ENCODE data around the gene CBX1. TPM values are rescaled to one million over a fixed set of nuclear protein-coding genes. Genes with fewer than 3 reads are reported as not detected.

CBX1 gene
- total and polyA plus RNA-seq, 2 donors (not counting 3 experiments of a cell fraction or from before 2014, with no cell fraction given), result 20.4 to 95.2 TPM

GRCh38 chr17:48059125-48059668 lies 42.1 kb downstream of the CBX1 start:
- H2AFZ ChIP-seq (ENCODE audit: low read depth, low read length), result no peak overlapping the region
- peaks cover 36% of the 10 kb centered on the region for H3K79me2 ChIP-seq (ENCODE audit: control insufficient read depth, insufficient read depth, low read length)
- intact Hi-C loops (cut with micrococcal nuclease) (no loop called here), dilution Hi-C loops (cut with MboI; ENCODE audit: extremely low pct_ligation_motif_present, low sequenced_read_pairs) (no loop called here)
- no peak overlapping the region for H3K4me3 ChIP-seq (replicated peaks in 1 of 3; ENCODE audit: insufficient read depth in 1 of 3, low read depth in 1 of 3, low read length in 3 of 3)
- H3K4me2 ChIP-seq (ENCODE audit: insufficient read depth, low read length), result no peak overlapping the region
- no TSS peak for BruUV-seq (replicated peaks)
- H4K20me1 ChIP-seq (replicated peaks; ENCODE audit: control insufficient read depth, extremely low read depth, insufficient read depth, low read length), result no peaks in the 10 kb centered on the region
- H3K9me3 ChIP-seq (replicated peaks; ENCODE audit: control insufficient read depth, insufficient read depth, low read length), result no peaks in the 10 kb centered on the region
- no peaks in the 10 kb centered on the region for H3K27me3 ChIP-seq (ENCODE audit: control insufficient read depth in 2 of 2, insufficient read depth in 2 of 2, low read length in 2 of 2)
- peaks cover 29 to 63% of the 10 kb centered on the region in 2 experiments for H3K36me3 ChIP-seq (ENCODE audit: control insufficient read depth in 2 of 2, extremely low read depth in 1 of 2, insufficient read depth in 2 of 2, low read length in 2 of 2)
- no peaks in the 10 kb centered on the region for H3K9me1 ChIP-seq (replicated peaks; ENCODE audit: control insufficient read depth, extremely low read depth, insufficient read depth, low read length)
- ChIA-PET CTCF (interaction anchor here (1.6 to 3.8 kb wide), 4 partner anchors 8 to 32 kb away, joined by 4 to 20 read pairs (median 13); no protein-coding TSS in a partner anchor), POLR2A (interaction anchor here (0.6 to 1.7 kb wide), 3 partner anchors 9 to 10 kb away, joined by 3 to 8 read pairs (median 5); partner anchors contain the start of gene NFE2L1)
- no peak overlapping the region for H3K27ac ChIP-seq (ENCODE audit: insufficient read depth, low read depth, low read length)
- peaks cover 6% of the 10 kb centered on the region for H3K4me1 ChIP-seq (ENCODE audit: control insufficient read depth, extremely low read depth, insufficient read depth, low read length)
- TF ChIP-seq CTCF (IDR thresholded peaks at IDR 0.05; ENCODE audit: extremely low read depth in 1 of 2, insufficient read depth in 1 of 2, low read depth in 1 of 2, low read length in 2 of 2) (no peak), EZH2 (IDR thresholded peaks at IDR 0.05; ENCODE audit: borderline replicate concordance, low read depth, low read length, severe bottlenecking) (no peak), POLR2A (IDR thresholded peaks at IDR 0.05; ENCODE audit: low read depth, low read length) (no peak), JUN (IDR thresholded peaks at IDR 0.05; ENCODE audit: borderline replicate concordance, insufficient read depth, insufficient read length, low read depth) (no peak), GATA2 (IDR thresholded peaks at IDR 0.05; ENCODE audit: insufficient read depth, insufficient read length, low read depth, low read length) (no peak), FOS (IDR thresholded peaks at IDR 0.05; ENCODE audit: borderline replicate concordance, insufficient read depth, low read length) (no peak), MAX (IDR thresholded peaks at IDR 0.05; ENCODE audit: insufficient read depth, insufficient read length) (no peak)
- FAIRE-seq (no peak), DNase-seq (ENCODE audit: low read depth, low spot score) (no peak)
- H3K9ac ChIP-seq (replicated peaks; ENCODE audit: extremely low read depth, insufficient read depth, low read length), result no peak overlapping the region
